ENCODE measurements around the gene CYB5RL. TPM values are rescaled to one million over a fixed set of nuclear protein-coding genes. Genes with fewer than 3 reads are reported as not detected.

Gene CYB5RL
- total and polyA plus RNA-seq, 2 of the 13 experiments (the other 11 are each of a cell fraction or from before 2014, with no cell fraction given): 3.7 to 5.0 TPM

GRCh38 chr1:54221867-54222484 lies 22.1 kb upstream of the CYB5RL start:
- FAIRE-seq (no peak), DNase-seq (ENCODE audit: low spot score) (no peak), ATAC-seq (peak; percentile 19)
- H3K27ac ChIP-seq (ENCODE audit: extremely low read length, insufficient read depth, low read length): no peak overlapping the region
- intact Hi-C loops (cut with micrococcal nuclease; ENCODE audit: unreplicated experiment): no loop called here
- in situ Hi-C loops (cut with HindIII; ENCODE audit: extremely low pct_ligation_motif_present, low pct_unique_long_range_greater_than_20kb): no loop called here
- no peak overlapping the region for H2AFZ ChIP-seq (ENCODE audit: low read length)
- no peaks in the 10 kb centered on the region for H3K27me3 ChIP-seq (ENCODE audit: control insufficient read depth in 1 of 2, insufficient read depth in 2 of 2, low read length in 2 of 2)
- no peaks in the 10 kb centered on the region for H4K20me1 ChIP-seq (ENCODE audit: insufficient read depth, low read length)
- H3K36me3 ChIP-seq (replicated peaks in 1 of 2; ENCODE audit: control insufficient read depth in 1 of 2, insufficient read depth in 2 of 2, low read length in 2 of 2): peaks cover 21 to 44% of the 10 kb centered on the region in 2 experiments; a peak in 4 of 5 replicates
- H3K9ac ChIP-seq (ENCODE audit: insufficient read depth, low read depth, low read length): no peak overlapping the region
- no peak overlapping the region for H3K4me2 ChIP-seq (ENCODE audit: low read depth, low read length)
- ChIA-PET CTCF (ENCODE audit: low intra/inter-chr PET ratio, low total read pairs) (no interaction called here), POLR2A (interaction anchor here (2.0 kb wide), 1 partner anchor 22 kb away, joined by 8 read pairs; the partner anchor contains the start of genes CYB5RL and MRPL37)
- TF ChIP-seq TRAFD1 (CRISPR knock-in tag; IDR thresholded peaks at IDR 0.05; ENCODE audit: borderline replicate concordance) (no peak), ZNF607 (CRISPR knock-in tag; IDR thresholded peaks at IDR 0.05; ENCODE audit: borderline replicate concordance) (no peak), SPEN (CRISPR knock-in tag; IDR thresholded peaks at IDR 0.05; ENCODE audit: low read depth) (no peak), TEAD2 (CRISPR knock-in tag; IDR thresholded peaks at IDR 0.05) (no peak), NRL (CRISPR knock-in tag; IDR thresholded peaks at IDR 0.05; ENCODE audit: borderline replicate concordance) (peak; percentile 31; the same call in 1 of the 2 replicates), AGO2 (optimal IDR thresholded peaks at IDR 0.05; ENCODE audit: low read depth, low read length) (peak; percentile 48), ZNF276 (CRISPR knock-in tag; IDR thresholded peaks at IDR 0.05; ENCODE audit: low read depth) (no peak), MYC (CRISPR knock-in tag; IDR thresholded peaks at IDR 0.05; ENCODE audit: borderline replicate concordance) (no peak), TMF1 (CRISPR knock-in tag; IDR thresholded peaks at IDR 0.05; ENCODE audit: low read depth) (no peak)
- H3K9me3 ChIP-seq (ENCODE audit: low read length): no peaks in the 10 kb centered on the region
- H3K79me2 ChIP-seq (ENCODE audit: insufficient read depth, low read length): no peaks in the 10 kb centered on the region
- no TSS peak for BruUV-seq (replicated peaks)
- peaks cover 27% of the 10 kb centered on the region for H3K4me1 ChIP-seq (ENCODE audit: insufficient read depth, low read length)
- H3K4me3 ChIP-seq (replicated peaks in 1 of 3; ENCODE audit: insufficient read depth in 1 of 3, low read depth in 2 of 3, low read length in 3 of 3): no peak overlapping the region
- 95% methylated on average over 4 of the region's 7 CpGs for WGBS (ENCODE audit: low lambda C conversion rate)
